HG02678 (cell line): ENCODE results near the gene TMEM114.

ENCODE experiments used
- ATAC-seq: cut with Tn5 transposase; IDR thresholded peaks from one replicate; pipeline ENCODE4 v1.9.1; 2021; ENCODE audit warnings: mild to moderate bottlenecking, moderate library complexity; ENCODE audit not compliant: unreplicated experiment

TMEM114 gene

DNA sequence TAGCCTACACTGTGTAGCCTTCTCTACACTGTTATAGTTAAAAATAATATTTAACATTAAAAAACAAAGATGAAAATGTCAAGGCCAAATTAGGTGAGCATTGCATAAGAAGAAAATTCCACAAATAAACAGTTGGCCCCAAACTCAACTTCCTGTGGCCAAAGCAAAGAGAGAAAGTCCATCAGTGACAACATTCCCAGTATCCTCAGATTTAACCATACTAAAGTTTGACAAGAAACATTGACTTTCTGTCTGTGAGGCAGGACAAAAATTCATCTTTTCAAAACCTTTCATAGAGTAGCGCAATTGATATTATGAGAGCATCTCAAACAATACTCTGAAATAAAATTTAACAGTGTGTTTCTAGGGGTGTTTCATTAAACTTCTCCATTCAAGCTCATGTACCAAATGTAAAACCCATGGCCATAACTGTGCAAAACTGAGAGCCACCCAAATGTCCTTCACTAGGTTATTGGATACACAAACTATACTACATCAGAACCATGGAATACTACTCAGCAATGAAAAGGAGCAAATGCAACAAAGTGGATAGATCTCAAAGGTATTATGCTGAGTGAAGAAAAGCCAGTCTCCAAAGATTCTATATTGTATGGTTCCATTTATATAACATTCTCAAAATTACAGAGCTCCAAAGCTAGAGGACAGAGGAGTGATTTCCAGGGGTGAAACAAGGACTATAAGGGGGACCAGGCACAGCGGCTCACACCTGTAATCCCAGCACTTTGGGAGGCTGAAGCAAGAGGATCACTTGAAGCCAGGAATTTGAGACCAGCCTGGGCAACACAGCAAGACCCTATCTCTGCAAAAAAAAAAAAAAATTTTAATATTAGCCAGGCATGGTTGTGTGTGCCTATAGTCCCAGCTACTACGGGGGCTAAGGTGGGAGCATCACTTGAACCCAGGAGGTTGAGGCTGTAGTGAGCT is 38.7 kb downstream of the TMEM114 start:
- no peak for ATAC-seq

DNA sequence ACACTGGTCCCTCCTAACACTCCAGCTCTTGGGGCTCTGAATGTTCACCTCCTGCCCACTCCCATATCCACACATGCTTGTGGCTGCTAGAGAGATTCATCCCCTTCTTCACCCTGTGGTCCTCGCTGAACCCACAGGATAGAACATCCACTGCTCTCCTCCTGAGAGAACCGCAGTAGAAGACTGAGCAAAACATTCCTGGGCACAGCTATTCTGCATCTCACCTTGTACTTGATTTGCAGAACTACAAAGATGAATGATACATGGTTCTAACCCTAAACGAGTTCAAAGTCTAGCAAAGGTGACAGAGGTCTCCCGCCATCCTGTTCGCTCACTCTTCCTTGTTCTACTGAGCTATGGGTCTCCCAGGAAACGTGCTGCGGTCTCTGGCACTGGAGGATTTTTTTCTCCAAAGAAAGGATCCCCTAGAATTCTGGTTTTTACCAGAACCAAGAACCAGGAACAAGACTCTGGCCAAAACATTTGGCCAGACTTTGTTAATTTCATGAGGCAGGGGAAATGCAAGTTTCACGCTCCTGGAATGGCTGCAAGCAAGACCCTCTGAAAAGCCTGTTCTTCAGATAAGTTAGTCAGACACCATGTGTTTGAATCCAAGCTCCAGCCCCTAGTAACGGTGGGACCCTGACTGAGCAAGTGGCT is 39.5 kb downstream of the TMEM114 start:
- ATAC-seq = no peak

DNA sequence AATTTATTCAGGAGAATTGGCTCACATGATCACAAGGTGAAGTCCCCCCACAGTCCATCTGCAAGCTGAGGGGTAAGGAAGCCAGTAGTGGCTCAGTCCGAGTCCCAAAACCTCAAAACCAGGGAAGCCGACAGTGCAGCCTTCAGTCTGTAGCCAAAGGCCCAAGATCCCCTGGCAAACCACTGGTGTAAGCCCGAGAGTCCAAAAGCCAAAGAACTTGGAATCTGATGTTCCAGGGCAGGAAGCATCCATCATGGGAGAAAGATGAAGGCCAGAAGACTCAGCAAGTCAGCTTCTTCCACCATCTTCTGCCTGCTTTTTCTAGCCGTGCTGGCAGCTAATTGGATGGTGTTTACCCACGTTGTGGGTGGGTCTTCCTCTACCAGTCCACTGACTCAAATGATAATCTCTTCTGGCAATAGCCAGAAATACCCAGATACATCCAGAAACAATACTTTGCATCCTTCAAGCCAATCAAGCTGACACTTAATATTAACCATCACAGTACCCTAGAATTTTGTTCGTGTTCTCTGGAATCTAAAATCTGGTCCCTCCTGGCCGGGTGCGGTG is 40.4 kb downstream of the TMEM114 start:
- ATAC-seq = no peak

DNA sequence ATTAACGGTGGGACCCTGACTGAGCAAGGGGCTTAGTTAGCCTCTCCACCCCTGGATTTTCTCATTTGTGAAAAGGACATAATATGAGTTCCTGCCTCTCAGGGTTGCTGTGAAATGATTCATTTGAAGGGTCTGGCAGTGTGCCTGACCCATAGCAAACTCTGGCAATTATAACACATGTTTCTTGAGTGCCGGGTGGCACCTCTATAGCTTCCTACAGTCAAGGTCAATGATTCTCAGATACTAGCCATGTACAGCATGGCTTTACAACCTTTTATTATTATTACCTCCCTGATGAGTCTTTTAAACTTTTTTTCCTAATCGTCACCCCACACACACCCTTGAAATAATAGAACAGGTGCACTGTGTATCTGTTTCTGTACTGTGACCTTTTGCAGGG is 42.1 kb downstream of the TMEM114 start:
- ATAC-seq = no peak

DNA sequence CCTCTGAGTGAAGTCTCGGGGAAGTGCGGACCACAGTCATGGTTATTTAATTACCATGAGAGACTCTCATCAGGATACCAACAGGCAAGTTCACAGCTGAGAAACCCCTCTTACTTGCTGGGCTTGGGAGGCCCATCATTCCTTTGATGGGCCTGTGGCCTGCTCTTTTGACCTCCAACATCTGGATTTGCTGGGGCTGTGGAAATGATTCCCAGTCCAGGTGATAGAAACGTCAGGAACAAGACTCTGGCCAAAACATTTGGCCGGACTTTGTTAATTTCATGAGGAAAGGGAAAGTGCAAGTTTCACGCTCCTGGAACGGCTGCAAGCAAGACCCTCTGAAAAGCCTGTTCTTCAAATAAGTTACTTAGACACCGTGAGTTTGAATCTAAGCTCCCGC is 42.5 kb downstream of the TMEM114 start:
- ATAC-seq = no peak

DNA sequence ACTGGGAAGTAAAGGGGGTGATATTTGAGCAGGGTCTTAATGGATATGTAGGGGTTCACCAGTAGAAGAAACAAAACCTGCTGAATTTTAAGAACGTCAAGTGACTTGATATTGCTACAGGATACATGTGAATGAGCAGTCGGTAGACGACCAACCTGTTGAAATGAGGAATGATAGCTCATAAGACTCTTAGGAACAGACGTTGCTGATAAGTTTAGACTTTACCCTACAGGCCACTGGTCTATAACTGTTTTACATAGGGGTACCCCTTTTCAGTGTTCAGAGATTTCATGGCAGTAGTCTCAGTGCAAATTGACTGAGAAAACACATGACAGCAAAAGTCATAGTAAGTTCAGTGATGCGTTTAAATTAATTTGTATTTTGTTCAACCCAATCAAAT is 45.9 kb downstream of the TMEM114 start:
- ATAC-seq = no peak

DNA sequence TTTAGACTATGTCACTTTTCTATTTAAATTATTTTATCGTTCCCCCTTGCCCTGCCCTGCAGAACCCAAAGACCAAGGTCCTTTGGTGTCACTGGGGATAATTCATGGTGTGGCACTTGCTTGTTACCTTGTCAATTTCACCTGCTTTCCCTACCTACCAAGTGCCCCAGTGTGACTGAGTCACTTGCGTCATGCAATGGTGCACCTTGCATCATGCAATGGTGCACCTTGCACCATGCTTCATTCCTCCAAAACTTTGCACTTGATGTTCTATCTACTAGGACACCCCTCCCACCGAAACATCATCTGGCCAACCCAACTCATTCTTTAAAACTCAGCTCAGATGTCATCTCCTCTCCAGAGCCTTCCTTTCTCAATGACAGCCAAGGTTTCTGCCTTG is 47.1 kb downstream of the TMEM114 start:
- no peak for ATAC-seq

DNA sequence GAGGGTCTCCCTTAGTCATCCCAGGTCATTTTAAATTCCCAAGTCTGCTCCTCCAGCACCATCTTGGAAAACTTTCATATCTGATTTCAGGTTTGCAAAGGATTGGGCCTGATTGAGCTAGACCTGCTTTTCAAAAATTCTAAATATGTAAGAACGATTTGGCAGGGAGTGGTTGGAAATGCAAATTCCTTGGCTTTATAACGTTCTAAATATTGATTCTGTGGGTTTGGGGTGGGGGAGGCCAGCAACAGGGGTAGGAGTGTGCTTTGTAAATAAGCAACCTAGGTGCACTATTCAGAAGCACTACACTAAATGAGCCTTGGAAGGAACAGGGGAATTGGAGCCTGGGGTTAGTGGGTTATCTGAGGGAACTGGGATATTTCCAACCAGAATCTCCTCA is 47.9 kb downstream of the TMEM114 start:
- ATAC-seq = no peak

DNA sequence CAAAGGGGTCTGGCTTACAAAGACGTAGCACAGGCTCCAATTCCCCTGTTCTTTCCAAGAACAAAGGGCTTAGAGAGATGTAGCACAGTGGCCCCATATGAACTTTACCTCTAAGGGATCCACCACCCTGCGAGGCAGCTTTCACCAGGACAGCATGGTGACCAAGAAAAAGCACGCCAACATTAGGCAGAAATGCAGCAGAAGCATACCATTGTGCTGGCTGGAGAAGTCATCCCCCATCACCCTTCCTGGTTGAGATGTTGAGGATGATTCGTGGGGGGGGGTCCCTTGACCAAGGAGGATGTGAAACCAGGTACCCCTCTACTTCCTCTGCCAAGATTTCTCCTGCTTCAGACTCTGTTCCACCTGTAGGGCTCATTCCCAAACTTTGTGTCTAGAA is 48.4 kb downstream of the TMEM114 start:
- ATAC-seq = no peak

DNA sequence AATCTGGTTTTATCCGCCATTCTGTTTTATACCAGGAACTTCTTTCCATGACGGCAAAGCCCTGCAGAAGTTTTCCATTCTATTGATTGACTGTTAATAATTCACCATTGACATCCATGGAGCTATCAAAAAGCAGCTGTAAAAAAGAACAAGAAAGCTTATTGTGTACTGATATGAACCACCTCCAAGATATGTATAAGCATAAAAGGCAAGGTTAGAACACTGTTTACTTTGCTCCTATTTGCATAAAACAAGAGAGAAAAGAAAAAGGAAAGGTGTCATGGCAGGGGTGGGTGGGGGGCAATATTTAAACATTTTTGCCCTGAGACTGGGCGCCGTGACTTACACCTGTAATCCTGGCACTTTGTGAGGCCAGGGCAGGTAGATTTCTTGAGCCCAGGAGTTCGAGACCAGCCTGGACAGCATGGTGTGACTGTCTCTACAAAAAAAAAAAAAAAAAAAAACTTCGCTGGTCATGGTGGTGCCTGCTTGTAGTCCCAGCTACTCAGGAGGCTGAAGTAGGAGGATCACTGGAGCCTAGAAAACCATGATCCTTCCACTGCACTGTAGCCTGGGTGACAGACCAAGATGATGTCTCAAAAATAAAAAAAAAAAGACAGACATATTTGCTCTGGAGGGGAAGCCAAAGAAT is 52.5 kb downstream of the TMEM114 start:
- no peak for ATAC-seq

DNA sequence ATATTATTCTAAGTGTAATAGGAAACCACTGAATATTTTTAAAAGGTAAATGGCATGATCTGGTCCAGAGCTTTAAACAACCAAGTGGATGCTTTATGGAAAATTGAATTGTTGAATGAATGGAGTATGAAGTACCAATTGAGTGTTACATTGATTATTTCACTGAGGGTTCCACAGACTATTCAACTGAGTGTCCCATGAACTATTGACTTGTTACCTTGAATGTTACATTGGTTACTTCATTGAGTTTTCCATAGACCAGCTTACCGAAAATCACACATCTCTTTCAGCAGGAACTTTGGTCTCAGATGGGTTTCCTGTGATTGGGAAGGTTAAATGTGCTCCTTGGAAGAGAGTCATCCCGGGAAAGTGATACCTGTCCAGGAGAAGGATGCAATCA is 56.8 kb downstream of the TMEM114 start:
- no peak for ATAC-seq

DNA sequence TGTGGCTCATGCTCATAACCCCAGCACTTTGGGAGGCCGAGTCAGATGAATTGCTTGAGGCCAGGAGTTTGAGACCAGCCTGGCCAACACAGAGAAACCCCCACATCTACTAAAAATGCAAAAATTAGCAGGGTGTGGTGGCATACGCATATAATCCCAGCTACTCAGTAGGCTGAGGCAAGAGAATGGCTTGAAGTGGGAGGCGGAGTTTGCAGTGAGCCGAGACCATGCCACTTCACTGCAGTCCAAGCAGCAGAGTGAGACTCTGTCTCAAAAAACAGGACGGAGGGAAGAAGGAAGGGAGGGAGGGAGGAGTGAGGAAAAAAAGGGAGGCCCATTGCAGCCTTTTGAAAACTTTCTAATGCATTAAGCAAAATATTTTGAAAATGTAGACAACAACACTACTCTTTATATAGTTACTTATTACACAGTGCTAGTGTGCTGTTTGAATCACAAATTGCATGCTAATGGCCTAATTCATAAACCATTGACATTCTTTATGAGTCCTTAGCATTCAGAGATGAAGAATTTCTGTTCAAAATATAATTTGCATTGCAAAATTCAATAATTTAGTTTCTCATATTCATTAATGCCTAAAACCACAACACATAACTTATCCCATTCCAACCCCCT is 59.4 kb downstream of the TMEM114 start:
- no peak for ATAC-seq

DNA sequence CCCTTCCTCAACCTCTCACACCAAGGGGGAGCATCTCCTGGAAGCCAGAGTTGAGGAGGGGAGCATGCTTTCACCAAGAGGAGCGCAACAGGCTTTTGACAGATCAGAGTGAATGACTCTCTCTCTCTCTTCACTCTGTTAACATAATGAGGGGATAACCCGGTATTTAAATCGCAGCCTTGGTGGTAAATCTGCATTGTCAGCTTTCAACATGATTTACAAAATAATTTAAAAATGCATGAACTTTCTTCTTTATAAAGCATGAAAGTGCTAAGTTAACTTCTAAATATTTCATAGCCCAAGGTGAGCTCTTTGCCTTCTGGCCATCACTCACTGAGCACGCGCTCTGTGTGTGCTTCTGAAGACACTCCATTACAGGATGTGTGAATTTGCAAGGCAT is 61.8 kb downstream of the TMEM114 start:
- ATAC-seq = no peak

DNA sequence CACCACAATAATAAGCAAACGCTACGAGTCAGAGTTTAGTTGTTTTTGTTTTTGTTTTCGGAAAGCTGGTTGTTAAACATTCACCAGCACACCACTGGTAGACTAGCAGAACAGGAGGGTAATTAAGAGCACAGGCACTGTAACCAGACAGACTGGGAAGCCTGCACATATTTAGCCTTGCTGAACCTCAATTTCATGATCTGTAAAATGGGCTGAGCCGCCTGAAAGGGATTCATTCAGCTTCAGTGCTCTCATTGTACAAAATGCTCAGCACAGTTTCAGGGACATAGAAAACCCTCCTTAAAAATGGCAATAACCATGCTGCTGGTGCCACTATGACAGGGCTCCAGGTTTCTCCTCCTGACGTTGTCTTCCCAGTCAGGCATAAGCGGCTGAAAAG is 66.4 kb downstream of the TMEM114 start:
- ATAC-seq = no peak

DNA sequence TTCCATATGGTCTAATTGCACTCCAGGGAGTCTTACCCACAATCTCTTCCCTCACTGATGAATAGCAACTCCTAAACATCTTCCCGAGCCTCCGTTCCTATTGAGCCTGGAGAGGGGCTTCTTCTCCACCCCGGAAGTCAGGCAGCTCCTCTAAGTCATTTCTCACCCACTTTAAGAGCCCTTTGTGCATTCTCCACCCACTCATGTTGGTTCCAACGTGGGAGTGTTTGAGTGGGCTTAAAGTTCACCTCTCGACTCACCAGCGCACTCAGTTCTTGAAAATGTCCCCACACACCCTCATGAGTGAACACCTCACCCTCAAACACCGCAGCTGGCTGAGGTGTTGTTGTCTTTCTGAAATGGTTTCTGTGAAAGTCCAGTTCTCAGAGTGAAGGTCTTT is 67.6 kb downstream of the TMEM114 start:
- ATAC-seq = no peak

DNA sequence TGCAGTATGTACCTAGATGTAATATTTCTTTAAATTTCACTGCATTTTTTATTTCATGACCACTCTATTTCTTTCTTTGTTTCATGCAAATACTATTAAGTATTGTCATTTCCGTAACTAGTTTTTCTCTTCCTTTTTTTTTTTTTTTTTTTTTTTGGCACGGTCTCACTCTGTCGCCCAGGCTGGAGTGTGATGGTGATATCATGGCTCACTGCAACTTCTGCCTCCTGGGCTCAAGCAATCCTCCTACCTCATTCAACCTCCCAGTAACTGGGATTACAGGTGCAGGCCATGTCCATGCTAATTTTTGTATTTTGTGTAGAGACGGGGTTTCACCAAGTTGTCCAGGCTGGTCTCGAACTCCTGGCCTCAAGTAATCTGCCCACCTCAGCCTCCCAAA is 70.7 kb downstream of the TMEM114 start:
- ATAC-seq = no peak
